Dendritic cell treated with granulocyte-macrophage colony-stimulating factor and Interleukin-4, amounts not matched to agents 40 ng/mL and 50 ng/mL, for 4 days (primary cell): ENCODE measurements around the gene SIL1.

Experiments
- H3K27ac Mint-ChIP-seq: one replicate; pipeline ENCODE4 v1.8.0; 2022; ENCODE audit warnings: mild to moderate bottlenecking, mixed read lengths
- H3K27me3 Mint-ChIP-seq: one replicate; pipeline ENCODE4 v1.8.0; 2022; ENCODE audit warnings: mild to moderate bottlenecking, mixed read lengths
- H3K36me3 Mint-ChIP-seq: one replicate; pipeline ENCODE4 v1.8.0; 2022; ENCODE audit warnings: low read depth, mixed read lengths
- H3K4me1 Mint-ChIP-seq: one replicate; pipeline ENCODE4 v1.8.0; 2022; ENCODE audit warnings: low read depth, mixed read lengths
- H3K4me3 Mint-ChIP-seq: one replicate; pipeline ENCODE4 v1.8.0; 2022; ENCODE audit warnings: mild to moderate bottlenecking, moderate library complexity, mixed read lengths
- H3K9me3 Mint-ChIP-seq: one replicate; pipeline ENCODE4 v1.8.0; 2022; ENCODE audit warnings: mixed read lengths
- intact Hi-C: fragments of 100-400 bp; cut with micrococcal nuclease; formaldehyde crosslinking; loops from one replicate; pipeline ENCODE4 v1.15.0; 2022

Gene SIL1

GRCh38 chr5:139004374-139005307, 193.5 kb downstream of the SIL1 start:
- Mint-ChIP-seq H3K4me1 (no peaks in the 10 kb centered on the region), H3K27me3 (no peaks in the 10 kb centered on the region), H3K36me3 (peaks cover 11% of the 10 kb centered on the region), H3K27ac (no peak overlapping the region), H3K4me3 (no peak overlapping the region), H3K9me3 (no peaks in the 10 kb centered on the region)
- intact Hi-C loops: no loop called here

DNA sequence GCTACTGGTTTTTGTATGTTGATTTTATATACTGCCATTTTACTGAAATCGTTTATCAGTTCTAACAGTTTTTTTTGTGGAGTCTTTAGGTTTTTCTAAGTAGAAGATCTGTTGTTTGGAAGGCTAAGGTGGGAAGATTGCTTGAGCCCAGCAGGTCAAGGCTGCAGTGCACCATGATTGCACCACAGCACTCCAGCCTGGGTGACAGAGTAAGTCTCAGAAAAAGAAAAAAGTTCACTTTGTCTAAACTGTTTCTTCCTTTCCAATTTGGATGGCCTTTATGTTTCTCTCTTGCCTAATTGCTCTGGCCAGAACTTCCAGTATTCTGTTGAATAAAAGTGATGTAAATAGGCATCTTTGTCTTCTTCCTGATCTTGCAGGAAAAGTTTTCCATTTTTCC, 198.5 kb downstream of the SIL1 start:
- Mint-ChIP-seq H3K27ac (no peak overlapping the region), H3K36me3 (peaks cover 27% of the 10 kb centered on the region), H3K9me3 (peaks cover 17% of the 10 kb centered on the region), H3K27me3 (no peaks in the 10 kb centered on the region), H3K4me1 (no peaks in the 10 kb centered on the region), H3K4me3 (no peak overlapping the region)
- intact Hi-C loops: no loop called here

GRCh38 chr5:138998521-138998920, 199.6 kb downstream of the SIL1 start:
- H3K4me3 Mint-ChIP-seq: no peak overlapping the region
- intact Hi-C loops: no loop called here
- peaks cover 27% of the 10 kb centered on the region for H3K36me3 Mint-ChIP-seq
- H3K27ac Mint-ChIP-seq: no peak overlapping the region
- peaks cover 17% of the 10 kb centered on the region for H3K9me3 Mint-ChIP-seq
- no peaks in the 10 kb centered on the region for H3K4me1 Mint-ChIP-seq
- no peaks in the 10 kb centered on the region for H3K27me3 Mint-ChIP-seq

DNA sequence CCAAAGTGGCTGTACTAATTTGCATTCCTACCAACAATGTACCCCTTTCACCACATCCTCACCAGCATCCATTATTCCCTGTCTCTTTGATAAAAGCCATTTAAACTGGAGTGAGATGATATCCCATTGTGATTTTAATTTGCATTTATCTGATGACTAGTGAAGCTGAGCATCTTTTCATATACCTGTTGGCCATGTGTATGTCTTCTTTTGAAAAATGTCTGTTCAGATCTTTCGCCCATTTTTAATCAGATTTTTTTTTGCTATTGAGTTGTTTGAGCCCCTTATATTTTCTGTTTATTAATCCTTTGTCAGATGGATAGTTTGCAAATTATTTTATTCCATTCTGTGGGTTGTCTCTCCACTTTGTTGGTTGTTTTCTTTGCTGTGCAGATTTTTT, 202.0 kb downstream of the SIL1 start:
- peaks cover 17% of the 10 kb centered on the region for H3K9me3 Mint-ChIP-seq
- H3K27ac Mint-ChIP-seq: no peak overlapping the region
- H3K4me1 Mint-ChIP-seq: no peaks in the 10 kb centered on the region
- no peaks in the 10 kb centered on the region for H3K27me3 Mint-ChIP-seq
- H3K4me3 Mint-ChIP-seq: no peak overlapping the region
- H3K36me3 Mint-ChIP-seq: peaks cover 16% of the 10 kb centered on the region
- intact Hi-C loops: no loop called here

DNA sequence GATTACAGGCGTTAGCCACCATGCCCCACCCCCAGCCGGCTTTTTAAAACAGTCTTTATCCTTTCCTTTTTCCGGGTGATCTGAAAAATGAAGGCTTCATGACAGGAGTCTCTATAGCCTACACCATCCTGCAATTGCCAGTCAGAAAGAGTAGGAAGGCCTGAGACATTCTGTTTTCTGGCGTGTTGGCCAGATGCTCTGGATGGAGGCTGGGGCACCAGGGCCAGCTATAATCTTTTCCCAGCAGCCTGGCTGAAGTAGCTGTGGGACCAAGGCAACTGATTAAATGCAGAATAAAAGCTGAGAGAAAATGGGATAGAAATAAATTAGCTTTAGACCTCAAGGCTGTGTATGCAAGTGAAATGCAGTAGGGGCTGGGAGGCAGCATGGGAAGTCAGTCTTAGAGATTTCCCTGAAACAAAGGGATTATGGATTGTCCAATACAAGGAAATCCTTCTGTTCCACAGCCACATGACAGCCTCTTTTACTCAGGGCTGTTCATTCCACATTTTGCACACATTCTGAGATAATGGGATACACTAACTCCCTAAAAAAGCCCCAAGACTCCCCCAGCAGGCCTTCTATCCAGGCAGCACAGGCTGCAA, 207.1 kb downstream of the SIL1 start:
- Mint-ChIP-seq H3K4me3 (no peak overlapping the region), H3K27me3 (no peaks in the 10 kb centered on the region), H3K27ac (no peak overlapping the region), H3K4me1 (no peaks in the 10 kb centered on the region), H3K9me3 (peaks cover 3% of the 10 kb centered on the region), H3K36me3 (no peaks in the 10 kb centered on the region)
- intact Hi-C loops: no loop called here

GRCh38 chr5:138989720-138990119, 208.4 kb downstream of the SIL1 start:
- no peaks in the 10 kb centered on the region for H3K27me3 Mint-ChIP-seq
- H3K4me3 Mint-ChIP-seq: no peak overlapping the region
- peaks cover 8% of the 10 kb centered on the region for H3K36me3 Mint-ChIP-seq
- H3K9me3 Mint-ChIP-seq: no peaks in the 10 kb centered on the region
- peaks cover 6% of the 10 kb centered on the region for H3K4me1 Mint-ChIP-seq
- intact Hi-C loops: no loop called here
- no peak overlapping the region for H3K27ac Mint-ChIP-seq

DNA sequence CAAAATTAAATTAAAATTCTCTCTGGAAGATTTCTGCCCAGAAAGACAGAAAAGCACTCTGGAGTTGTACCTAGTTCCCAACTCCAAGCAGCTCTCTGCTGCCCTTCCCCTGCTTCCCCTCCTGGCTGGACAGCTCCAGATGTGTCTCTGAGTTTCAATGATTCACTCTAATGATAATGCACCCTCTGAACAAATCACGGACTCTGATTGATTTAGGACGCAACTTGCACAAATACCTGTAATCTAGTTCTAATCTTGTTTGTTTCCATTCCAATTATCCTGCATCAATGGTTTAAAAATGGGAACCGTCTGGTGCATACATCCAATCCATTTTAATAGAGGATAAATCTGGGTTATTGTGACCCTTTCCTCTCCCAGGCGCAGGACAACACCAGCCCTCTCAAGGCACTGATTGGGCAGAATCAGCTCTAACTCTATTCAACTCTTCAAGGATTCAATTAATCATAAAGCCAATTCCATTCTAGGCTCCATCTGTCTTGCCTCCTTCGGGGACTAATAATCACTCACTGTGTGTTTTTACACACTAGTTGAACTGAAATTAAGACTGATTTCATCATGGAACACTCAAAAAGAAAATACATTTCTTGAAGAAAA, 211.9 kb downstream of the SIL1 start:
- Mint-ChIP-seq H3K27me3 (no peaks in the 10 kb centered on the region), H3K27ac (no peak overlapping the region), H3K4me3 (no peak overlapping the region), H3K4me1 (peaks cover 6% of the 10 kb centered on the region), H3K9me3 (no peaks in the 10 kb centered on the region), H3K36me3 (peaks cover 28% of the 10 kb centered on the region)
- intact Hi-C loops: no loop called here

- Mint-ChIP-seq H3K27ac (no peak overlapping the region), H3K4me3 (no peak overlapping the region), H3K36me3 (peaks cover 28% of the 10 kb centered on the region), H3K27me3 (no peaks in the 10 kb centered on the region), H3K9me3 (no peaks in the 10 kb centered on the region), H3K4me1 (peaks cover 6% of the 10 kb centered on the region)
- intact Hi-C loops: no loop called here
Measured at GRCh38 chr5:138985683-138986082, 212.5 kb downstream of the SIL1 start.

GRCh38 chr5:138985256-138985655, 212.9 kb downstream of the SIL1 start:
- Mint-ChIP-seq H3K4me1 (peaks cover 6% of the 10 kb centered on the region), H3K9me3 (no peaks in the 10 kb centered on the region), H3K27ac (no peak overlapping the region), H3K4me3 (no peak overlapping the region), H3K27me3 (no peaks in the 10 kb centered on the region), H3K36me3 (peaks cover 30% of the 10 kb centered on the region)
- intact Hi-C loops: no loop called here

DNA sequence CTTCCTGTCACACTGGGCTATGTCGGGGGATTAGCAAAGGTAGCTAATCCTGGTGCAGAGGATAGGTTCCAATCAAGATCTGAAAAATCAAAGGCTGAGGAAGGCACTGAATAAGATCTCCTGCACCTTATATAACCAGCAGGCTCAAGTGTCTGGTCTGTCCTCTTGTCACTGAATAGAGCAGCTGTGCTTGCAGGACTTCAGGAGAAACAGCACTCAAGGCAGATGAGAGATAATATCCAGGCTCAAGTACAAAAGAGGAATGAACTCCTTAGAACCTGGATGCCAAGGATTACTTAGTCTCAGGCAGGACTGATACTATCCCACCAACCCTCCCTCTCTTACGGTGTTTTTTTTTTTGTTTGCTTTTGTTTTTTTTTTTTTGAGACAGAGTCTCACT, 214.2 kb downstream of the SIL1 start:
- Mint-ChIP-seq H3K9me3 (no peaks in the 10 kb centered on the region), H3K36me3 (peaks cover 37% of the 10 kb centered on the region), H3K27ac (no peak overlapping the region), H3K27me3 (no peaks in the 10 kb centered on the region), H3K4me1 (peaks cover 6% of the 10 kb centered on the region), H3K4me3 (no peak overlapping the region)
- intact Hi-C loops: no loop called here

- intact Hi-C loops: no loop called here
- Mint-ChIP-seq H3K36me3 (peaks cover 44% of the 10 kb centered on the region), H3K4me3 (no peak overlapping the region), H3K4me1 (peaks cover 6% of the 10 kb centered on the region), H3K9me3 (no peaks in the 10 kb centered on the region), H3K27ac (no peak overlapping the region), H3K27me3 (no peaks in the 10 kb centered on the region)
Measured at GRCh38 chr5:138981586-138981985, 216.6 kb downstream of the SIL1 start.

DNA sequence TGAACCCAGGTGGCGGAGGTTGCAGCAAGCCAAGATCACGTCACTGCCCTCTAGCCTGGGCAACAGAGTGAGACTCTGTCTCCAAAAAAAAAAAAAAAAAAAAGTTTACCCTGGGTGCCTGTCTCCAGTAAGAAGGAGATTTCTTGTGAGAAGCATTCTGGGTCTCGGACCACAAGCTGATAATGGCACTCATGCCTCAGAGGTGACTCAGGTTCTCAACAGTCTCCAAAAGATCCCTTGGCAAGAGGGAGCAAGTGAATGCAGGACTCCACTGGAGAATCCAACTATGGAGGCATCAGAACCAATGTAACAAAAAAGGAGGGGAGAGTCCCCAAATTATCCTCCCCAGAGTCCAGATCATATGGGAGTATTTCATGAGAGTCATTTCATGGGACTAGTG, 217.0 kb downstream of the SIL1 start:
- Mint-ChIP-seq H3K4me3 (no peak overlapping the region), H3K9me3 (no peaks in the 10 kb centered on the region), H3K27me3 (no peaks in the 10 kb centered on the region), H3K36me3 (peaks cover 44% of the 10 kb centered on the region), H3K27ac (no peak overlapping the region), H3K4me1 (peaks cover 6% of the 10 kb centered on the region)
- intact Hi-C loops: no loop called here

DNA sequence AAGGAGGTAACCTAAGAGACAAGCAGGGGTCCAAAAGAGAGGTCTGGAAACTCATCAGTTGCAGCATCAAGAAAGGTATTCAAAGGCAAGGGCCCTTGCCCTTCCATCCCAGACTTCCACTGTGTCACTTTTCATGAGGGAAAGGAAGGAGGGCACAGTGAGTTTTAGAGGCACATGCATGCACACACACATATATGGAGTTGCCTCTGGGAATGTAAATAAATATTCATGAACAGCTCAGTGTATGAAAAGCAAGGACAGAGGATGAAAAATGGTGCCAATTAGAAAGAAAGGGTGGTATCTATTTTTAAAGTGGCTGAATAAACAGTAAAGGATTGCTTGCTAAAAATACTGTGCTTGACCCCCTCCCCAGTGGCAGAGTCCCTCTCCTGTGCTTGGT, 217.7 kb downstream of the SIL1 start:
- Mint-ChIP-seq H3K4me1 (peaks cover 4% of the 10 kb centered on the region), H3K9me3 (no peaks in the 10 kb centered on the region), H3K27ac (no peak overlapping the region), H3K27me3 (no peaks in the 10 kb centered on the region), H3K4me3 (no peak overlapping the region), H3K36me3 (peaks cover 43% of the 10 kb centered on the region)
- intact Hi-C loops: no loop called here

DNA sequence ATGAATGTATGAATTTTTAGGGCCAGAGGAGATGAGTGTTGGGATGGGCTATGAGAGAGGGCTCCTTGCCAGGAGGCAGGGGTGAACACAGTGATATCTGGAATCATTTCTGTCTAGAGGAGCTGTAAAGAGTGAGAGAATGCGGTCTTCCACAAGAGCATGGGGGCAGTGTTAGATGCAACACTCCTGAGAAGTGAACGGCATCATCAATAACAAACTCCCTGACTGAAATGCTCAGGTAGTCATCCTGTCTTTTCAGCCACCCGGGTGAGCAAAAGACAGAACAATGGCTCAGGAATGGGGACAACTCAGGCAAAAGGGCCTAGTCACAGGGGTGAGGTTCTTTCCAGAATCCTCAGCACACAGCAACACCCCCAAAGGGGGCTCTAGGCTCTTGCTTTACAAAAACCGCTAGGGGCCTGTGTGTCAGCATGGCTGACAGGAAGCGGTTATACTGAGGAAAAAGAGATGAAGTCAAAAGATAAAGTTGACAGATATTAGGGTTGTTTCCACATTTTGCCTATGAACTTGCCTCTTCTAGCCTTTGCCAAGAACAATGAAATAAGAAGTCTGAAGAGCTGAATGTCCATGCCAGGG, 218.4 kb downstream of the SIL1 start:
- Mint-ChIP-seq H3K36me3 (peaks cover 37% of the 10 kb centered on the region), H3K4me3 (no peak overlapping the region), H3K4me1 (peaks cover 5% of the 10 kb centered on the region), H3K27ac (no peak overlapping the region), H3K9me3 (no peaks in the 10 kb centered on the region), H3K27me3 (no peaks in the 10 kb centered on the region)
- intact Hi-C loops: no loop called here
